Measurements from ENCODE around the gene FAM53B.
"Not testable (repeated sequence)": the region's sequence is repeated elsewhere in the genome, so short reads cannot be mapped to it uniquely, and the experiment has no call there.

The FAM53B gene, protein sequence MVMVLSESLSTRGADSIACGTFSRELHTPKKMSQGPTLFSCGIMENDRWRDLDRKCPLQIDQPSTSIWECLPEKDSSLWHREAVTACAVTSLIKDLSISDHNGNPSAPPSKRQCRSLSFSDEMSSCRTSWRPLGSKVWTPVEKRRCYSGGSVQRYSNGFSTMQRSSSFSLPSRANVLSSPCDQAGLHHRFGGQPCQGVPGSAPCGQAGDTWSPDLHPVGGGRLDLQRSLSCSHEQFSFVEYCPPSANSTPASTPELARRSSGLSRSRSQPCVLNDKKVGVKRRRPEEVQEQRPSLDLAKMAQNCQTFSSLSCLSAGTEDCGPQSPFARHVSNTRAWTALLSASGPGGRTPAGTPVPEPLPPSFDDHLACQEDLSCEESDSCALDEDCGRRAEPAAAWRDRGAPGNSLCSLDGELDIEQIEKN

DNA sequence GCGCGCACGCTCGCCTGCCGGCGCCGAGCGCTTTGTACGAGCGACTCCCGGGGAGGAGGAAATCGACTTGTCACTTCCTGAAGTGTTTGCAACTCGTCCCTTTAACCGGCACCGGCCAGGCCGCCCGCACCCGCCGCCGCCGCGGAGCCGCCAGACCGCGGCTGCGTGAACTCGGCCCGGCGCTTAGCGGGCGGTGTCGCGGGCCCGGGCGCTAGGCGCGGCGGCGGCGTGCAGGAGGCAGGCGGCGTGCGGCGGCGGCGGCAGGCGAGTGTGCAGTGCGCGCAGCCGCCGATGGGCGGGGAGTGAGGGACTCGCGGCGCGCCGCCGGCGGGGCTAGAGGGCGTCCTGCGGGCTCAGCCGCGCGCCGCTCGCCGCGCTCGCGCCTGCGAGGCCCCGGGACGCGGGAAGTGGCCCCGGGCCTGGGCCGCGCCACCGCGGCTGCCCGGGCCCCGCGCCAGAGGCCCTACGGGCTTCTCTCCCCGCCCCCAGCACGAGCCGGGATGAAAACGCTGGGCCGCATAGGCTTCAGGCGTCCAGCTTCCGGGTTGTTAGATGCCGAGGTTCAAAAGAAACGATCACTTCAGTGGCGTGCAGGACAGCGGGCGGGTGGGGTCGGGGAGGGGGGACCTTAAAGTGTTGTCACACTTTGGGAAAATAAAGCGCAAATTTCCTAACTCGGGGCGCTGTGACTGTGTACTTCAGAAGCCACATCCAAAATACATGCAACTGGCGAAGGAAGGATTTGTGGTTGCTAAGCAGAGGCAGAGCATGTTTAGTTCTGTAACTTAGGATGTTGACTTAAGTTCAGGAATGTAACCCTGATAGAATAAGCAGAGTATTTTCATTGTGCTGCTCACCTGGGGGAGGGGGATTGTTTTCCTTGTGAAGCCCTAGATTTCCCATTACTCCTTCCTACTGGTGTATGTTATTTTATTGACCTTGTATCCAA, at the start of gene FAM53B:
FAM53B (minus strand) TSS at position 277 of the 949 bp plus-strand sequence. CDS start 37,665 bp downstream, outside the sequence.
- FAIRE-seq = no peak

DNA sequence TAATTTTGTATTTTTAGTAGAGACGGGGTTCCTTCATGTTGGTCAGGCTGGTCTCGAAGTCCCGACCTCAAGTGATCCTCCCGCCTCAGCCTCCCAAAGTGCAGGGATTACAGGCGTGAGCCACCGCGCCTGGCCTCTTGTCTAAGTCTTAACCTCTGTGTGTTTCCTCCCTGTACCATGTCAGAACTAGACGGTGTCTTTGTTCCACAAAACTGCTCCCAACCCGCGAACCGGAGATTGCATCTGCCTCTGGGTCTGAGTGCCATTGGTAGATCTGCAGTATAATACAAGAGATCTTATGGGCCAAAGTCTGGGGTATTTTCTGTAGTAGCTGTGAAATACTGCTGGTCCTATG, 48.8 kb upstream of the FAM53B start:
- no peak for FAIRE-seq

DNA sequence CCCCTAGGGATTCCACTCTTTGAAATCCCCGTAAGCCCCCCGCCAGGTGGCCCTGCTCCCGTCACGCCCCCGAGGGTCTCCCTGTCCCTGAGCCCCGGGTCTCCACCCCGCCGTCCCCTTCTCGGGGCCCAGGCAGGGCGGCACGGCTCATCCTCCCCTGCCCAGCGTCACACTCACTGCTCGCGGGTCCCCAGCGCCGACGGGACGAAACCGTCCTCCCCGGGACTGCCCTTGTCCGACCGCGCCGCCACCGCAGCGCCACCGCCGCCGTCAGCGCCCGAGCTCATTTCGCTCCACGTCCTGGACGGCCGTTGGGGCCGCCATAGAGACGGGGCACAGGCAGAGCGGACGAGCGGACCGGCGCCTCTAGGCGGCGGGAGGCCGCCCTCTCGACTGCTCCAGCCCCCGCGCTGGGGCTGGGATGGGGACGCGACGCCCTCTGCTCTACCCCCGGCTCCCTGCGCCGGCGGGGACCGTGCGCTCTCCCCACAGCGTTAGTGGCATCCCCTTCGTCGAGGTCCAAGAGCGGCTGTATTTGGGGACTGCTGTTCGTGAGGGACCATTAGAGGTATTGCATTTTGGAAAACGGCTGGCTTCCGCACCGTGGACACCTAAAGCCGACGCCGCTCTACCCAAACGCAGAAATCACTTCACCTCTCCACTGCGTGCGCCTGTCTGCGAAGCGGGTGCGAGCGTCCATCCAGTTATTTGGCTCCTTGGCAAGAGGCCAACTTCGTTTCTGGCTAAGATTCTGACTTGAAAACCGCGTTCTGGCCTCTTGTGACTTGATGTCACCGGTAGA, 47.6 kb upstream of the FAM53B start, which contains the start of gene EEF1AKMT2:
EEF1AKMT2 (minus strand) TSS at position 341 of the 802 bp plus-strand sequence; CDS start at position 287, 54 bp downstream.
- FAIRE-seq = no peak

DNA sequence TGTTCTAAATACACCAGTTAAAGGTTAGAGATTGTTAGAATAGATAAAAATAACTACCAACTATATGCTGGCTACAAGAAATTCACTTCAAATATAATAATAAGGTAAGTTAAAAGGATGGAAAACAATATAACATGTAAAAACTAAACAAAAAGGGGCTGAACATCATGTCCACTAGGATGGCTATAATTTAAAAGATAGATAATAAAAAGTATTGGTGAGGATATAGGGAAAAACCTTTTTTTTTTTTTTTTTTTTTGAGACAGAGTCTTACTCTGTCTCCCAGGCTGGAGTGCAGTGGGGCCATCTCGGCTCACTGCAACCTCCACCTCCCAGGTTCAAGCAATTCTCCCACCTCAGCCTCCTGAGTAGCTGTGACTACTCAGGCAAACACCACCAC, 38.7 kb upstream of the FAM53B start:
- not testable (repeated sequence) for FAIRE-seq

DNA sequence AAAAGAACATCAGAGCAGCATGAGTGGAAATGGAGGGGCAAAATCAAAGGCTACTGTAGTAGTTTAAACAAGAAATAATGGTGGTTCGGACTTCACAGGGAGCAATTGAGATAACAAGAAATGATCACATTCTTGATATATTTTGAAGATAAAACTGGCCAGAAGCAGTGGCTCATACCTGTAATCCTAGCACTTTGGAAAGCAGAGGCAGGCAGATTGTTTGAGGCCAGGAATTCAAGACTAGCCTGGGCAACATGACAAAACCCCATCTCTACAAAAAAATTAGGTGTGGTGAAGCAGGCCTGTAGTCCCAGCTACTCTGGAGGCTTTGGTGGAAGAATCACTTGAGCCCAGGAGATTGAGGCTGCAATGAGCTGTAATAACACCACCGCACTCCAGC, 24.6 kb upstream of the FAM53B start:
- FAIRE-seq = no peak

DNA sequence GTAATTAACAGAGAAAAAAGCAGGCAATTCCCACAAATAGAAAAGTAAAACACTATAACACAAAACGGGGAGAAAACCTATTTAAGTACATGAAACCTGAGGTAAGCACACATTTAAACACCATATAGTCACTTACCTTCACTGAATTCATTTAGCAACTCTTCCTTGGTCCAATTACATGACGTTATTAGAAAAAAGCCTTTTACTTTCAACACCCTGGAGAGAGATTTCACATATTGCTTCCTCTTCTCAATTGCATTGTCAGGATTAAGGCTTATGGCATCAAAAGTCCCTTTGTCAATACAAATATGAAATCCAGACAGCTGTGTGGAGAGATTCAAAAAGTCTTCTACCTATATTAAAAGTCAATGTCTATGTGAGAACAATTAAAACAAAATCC, 21.1 kb upstream of the FAM53B start:
- no peak for FAIRE-seq

DNA sequence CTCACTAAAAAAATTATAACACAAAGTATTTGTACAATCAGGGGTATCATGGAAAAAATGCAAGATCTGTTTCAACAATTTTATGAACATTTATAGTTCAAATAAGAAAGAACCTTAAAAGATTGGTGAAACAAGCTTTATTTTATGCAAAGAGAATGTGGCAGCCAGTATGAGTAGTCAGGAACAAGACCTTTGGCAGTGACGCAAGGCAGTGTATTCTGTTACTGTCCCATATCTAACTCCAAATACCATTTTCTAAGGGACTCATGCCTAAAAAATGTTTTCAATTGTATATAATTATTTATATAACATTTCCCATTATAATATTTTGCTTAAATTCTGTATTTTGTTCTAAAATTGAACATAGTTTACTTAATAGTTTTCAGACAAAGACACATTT, 19.1 kb upstream of the FAM53B start:
- no peak for FAIRE-seq

DNA sequence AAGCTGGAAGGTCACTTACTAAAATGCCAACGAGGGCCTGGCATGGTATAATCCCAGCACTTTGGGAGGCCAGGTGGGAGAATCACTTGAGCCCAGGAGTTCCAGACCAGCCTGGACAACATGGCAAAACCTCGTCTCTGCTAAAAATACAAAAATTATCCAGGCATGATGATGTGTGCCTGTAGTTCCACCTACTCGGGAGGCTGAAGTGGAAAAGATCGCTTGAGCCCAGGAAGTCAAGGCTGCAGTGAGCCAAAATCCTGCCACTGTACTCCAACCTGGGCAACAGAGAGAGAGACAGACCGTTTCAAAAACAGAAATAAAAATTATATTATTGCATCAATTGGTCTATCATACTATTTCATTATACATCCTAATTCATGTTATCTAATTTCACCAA, 18.1 kb upstream of the FAM53B start:
- no peak for FAIRE-seq

DNA sequence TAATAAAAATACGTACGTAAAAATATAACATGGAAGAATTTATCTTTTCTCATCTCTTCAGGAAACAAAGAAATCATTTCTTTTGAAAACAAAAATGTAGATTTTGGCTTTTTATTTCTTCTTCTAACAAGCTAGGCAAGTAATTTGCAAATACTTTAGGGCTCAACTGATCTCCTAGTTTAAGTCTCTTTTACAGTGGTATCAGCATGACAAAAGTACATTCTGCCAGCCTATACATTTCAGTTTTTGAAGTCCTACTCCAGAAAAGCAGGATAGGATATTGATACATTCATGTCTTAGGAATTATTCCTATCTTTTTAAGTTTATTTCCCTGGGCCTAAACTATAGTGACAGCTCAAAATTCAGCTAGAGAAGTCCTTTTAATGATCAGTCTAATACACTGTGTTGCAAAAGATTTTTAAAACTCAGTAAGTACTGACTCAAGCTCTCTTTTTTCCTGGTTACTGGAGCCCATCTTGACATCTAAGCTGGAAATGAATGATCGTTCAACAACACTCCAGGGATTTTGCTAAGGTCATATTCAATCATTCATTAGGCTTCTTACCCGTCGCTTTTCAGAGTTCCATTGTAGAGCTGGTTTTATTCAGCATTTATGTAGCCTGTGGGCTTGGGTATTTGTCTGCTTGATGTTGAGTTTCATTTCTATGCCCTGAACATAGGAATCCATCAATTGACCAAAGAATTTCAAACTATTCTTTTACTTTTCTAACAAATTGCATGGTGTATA, 12.2 kb upstream of the FAM53B start:
- FAIRE-seq = no peak

DNA sequence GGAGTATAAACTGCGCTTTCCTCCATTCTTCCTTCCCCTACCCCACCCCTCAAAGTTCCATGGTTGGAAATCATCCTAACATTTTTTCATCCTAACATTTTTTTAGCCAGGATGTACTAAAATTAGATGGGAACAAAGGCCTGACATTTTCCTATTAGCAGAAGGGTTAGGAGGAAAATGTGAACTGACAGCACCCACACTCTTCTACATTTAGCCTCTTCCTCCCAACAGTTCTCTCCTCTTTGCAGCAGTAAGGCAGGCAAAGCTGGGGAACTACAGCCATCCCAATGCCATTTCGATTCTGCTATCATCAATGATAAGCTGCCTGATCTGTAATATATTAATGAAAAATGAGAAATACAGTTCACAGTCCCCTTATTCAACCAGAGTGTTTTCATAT, 11.4 kb upstream of the FAM53B start:
- FAIRE-seq = no peak

DNA sequence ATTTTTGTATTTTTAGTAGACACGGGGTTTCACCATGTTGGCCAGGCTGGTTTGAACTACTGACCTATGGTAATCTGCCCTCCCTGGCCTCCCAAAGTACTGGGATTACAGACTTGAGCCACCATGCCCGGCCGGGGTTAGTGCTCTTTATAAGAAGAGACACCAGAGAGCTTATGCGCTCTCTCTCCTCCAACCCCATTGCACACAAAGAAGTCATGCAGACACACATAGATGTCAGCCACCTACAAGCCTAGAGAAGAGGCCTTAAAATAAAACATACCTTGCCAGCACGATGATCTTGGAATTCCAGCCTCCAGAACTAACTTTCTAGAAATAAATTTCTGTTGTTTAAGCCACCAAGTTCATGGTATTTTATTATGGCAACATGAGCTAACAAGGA, 10.0 kb upstream of the FAM53B start:
- FAIRE-seq = no peak

DNA sequence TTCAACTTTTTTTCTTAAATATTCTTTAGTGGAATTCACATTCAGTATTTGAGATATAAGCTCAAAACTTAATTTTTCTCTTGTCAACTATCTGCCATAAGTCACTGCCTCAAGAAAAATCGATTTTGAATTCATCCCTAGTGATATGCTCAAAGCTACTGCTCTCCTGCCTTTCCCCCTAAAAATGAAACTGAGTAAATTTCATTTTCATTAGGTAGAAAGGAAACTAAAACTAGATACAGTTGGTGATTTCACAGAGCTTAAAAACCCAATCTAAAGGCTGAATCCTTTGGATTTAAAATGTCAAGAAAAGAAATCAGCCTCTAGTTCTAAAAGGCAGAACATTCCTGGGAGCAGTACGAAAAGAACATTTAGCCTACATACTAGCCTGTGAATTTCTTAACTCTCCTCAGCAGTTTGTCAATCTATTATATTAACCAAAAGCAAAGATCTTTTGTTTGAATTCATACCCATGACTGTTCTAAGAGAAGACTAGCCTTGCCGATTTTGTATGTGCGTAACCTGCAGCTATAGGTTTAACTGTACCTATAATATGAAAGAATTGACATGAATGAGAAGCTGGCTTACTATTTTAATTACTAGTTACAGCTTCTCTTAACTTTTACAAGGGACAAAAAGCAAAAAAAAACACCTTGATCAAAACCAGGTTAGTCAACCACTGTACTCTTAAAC, 4.9 kb upstream of the FAM53B start:
- no peak for FAIRE-seq

DNA sequence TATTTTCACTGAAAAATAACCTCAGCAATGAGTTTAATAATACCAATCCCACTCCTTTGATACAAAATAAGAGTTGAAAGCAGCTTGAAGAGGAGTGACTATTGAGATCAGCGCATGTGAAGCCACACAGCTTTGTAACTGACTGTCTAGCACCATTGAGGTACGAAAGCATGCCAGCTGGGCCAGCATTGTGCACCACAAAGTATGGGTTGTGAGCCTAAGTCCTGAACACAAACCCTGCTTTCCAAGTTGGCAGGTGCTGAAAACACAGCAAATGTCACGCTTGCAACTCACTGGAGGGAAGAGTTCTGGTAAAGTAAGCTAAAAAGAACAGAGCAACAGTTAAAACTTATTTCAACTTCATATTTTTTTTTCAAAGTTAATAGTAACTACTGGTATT, 4.0 kb upstream of the FAM53B start:
- FAIRE-seq = no peak

DNA sequence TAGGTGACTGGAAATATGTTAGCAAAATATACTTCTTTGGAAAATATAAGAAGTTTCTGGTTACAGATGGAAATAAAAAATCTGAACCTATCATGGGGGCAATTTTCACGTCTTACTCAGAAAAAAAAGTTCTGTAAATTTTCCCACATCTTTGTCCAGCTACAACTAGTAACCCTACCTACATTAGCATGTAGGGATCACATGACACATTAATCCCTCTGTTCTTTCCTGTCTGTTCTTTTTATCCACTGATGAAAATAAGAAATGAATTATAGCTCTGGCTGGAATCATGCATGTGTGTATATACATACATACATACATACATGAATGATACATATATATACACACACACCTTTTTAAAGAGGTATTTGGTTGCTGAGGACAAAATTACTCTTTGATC, 3.6 kb upstream of the FAM53B start:
- FAIRE-seq = no peak

DNA sequence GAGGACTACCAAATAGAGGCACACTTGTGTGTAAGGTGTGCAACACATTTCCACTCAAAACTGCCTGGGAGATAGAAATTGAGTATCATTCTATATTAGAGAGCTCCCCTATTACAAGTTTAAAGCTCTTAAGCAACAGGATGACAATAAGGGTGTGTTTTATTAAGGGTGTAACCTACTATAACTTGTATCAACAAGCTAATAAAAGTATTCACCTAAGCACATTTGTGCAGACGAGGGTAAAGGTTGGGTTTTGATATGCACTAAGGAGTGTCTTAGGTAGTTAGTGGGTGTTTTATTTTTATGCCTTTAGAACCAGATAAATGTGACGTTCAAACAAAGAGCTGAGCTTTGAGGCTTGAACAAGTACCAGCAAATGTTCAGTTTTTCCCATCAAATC, 2.8 kb upstream of the FAM53B start:
- peak; percentile 85 for FAIRE-seq

DNA sequence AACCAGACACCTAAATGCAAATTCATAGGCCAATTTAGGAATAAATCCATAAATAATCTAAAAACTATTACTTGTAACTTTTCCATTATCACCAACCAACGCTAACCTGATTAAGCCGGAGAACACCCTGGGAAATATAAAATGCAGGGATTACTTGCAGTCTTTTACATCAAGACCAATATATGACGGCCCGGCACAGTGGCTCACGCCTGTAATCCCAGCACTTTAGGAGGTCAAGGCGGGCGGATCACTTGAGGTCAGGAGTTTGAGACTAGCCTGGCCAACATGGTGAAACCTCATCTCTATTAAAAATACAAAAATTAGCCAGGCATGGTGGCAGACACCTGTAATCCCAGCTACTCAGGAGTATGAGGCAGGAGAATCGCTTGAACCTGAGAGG, 2.3 kb upstream of the FAM53B start:
- FAIRE-seq = not testable (repeated sequence)

DNA sequence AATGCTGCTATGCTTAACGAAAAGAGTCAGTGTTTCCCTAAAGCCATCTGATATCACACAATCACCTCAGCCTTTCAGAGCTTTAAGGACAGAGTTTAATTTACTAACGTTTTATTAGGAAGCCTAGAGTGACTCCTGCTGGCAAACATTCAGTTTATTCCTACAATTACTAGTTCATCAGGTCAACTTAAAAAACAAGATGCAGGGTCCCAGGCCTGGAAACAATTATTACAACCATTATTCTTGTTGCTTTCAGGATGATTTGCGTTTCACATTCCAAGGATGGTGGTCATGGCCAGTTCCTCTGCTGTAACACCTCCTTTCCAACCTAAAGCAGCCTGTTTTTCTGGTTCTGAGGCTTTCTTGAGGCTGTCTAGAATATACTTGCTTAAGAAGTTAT, 1.5 kb upstream of the FAM53B start:
- FAIRE-seq = no peak

DNA sequence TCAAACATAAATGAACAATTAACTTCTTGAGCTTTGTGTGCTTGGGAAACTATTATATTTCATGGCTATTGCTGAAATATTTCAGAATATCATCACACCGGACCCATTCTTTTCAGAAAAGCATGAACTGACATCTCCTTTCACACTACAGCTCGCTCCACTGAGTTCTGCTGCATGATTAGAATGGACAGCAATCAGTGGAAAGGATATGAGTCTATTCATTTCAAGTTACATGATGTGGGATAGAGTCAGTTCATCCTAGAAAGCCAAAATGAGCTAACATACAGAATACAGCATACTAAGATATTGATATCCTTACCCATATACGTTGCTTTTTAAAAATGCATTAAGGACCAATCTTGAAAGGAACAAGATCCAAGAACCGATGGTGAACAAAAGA, 1.1 kb upstream of the FAM53B start:
- FAIRE-seq = no peak

DNA sequence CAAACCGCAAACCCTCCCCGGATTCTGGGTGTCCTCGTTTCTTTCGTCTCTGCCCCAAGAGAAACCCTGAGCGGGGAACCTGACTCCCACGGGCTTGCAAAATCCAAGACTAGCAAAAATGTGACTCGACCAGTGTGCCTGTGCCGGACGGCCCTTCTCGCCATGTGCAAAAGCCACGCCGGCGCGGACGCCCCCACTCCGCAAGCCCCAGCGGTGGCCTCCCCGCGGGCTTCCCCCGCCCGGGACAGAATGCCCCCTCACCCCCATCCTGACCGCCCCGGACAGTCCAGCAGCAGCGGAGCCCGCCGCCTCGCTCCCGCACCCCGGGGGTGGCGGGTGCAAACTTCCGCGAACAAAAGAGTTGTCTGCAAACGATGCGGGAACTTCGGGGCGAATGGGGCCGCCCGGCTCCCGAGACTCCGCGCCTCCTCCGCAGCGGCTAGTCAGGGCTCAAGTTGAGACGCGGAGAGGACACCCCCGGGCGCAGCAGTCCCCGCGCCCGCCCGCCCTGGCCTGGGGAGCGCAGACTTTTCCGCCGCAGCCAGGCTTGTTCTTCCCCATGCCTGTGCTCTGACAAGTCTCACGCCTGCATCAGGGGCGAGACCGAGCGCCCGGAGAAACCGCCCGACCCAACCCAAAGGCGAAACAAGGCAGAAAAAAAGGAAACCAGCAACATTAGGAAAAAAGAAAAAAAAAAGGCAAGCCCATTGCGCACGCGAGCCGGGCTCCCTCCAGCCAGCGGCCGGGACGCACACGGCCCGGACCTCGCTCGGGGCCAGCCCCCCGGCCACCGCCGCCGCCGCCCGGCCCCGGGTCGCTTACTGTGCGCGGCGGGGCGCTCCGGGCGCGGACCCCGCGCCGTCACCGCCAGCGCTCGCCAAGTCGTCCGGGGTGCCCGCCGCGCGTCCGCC, 732 bp downstream of the FAM53B start:
- FAIRE-seq = no peak

Measured in colon (tissue), 2 donors.